ENCODE results near the gene TAS2R13.

GRCh38 chr12:10884086-10884725 lies 25.2 kb downstream of the TAS2R13 start, which contains the start of gene PRH1:
- TF ChIP-seq ZNF114 (tag by site-specific recombination; IDR thresholded peaks at IDR 0.05) (no peak), MEIS1 (CRISPR knock-in tag; IDR thresholded peaks at IDR 0.05; ENCODE audit: borderline replicate concordance) (no peak), CTCF (tag by site-specific recombination; IDR thresholded peaks at IDR 0.05) (no peak)

Data from HEK293 (cell line).